Osteoblast (primary cell): ENCODE data around the gene GPAT2. TPM values are rescaled to one million over a fixed set of nuclear protein-coding genes. Genes with fewer than 3 reads are reported as not detected.
"Not testable (repeated sequence)": the region's sequence is repeated elsewhere in the genome, so short reads cannot be mapped to it uniquely, and the experiment has no call there.

Experiments
- DNase-seq: peaks from one replicate; pipeline ENCODE4 v3.0.0; 2011; ENCODE audit warnings: low spot score, mixed read lengths; ENCODE audit not compliant: insufficient read length; ENCODE audit errors: missing footprints
- H2AFZ ChIP-seq: 2 replicates; pipeline ENCODE4 v1.6.0; 2011; ENCODE audit warnings: mild to moderate bottlenecking, low read length
- H3K27ac ChIP-seq: 2 replicates; pipeline ENCODE4 v1.5.1; 2011; ENCODE audit warnings: mild to moderate bottlenecking, low read depth, low read length, moderate library complexity
- H3K27me3 ChIP-seq: 2 replicates; pipeline ENCODE4 v1.6.0; 2012; ENCODE audit warnings: mild to moderate bottlenecking, control low read depth, inconsistent platforms, low read length, moderate library complexity; ENCODE audit not compliant: insufficient read depth
- H3K36me3 ChIP-seq: 2 replicates; pipeline ENCODE4 v1.5.1; 2011; ENCODE audit warnings: mild to moderate bottlenecking, low read length, control low read depth, moderate library complexity; ENCODE audit not compliant: insufficient read depth
- H3K4me1 ChIP-seq: 2 replicates; pipeline ENCODE4 v1.5.1; 2011; ENCODE audit warnings: mild to moderate bottlenecking, low read length, control low read depth, moderate library complexity; ENCODE audit not compliant: insufficient read depth
- H3K4me2 ChIP-seq: 2 replicates; pipeline ENCODE4 v1.6.0; 2011; ENCODE audit warnings: mild to moderate bottlenecking, low read length; ENCODE audit not compliant: insufficient read depth
- H3K4me3 ChIP-seq: fragments of 200-600 bp; sonication (generic); 3 replicates; pipeline ENCODE4 v1.5.1; 2012; ENCODE audit warnings: mild to moderate bottlenecking, low read length, inconsistent platforms; ENCODE audit not compliant: insufficient read depth
- H3K79me2 ChIP-seq: 2 replicates; pipeline ENCODE4 v1.6.0; 2012; ENCODE audit warnings: mild to moderate bottlenecking, low read length, control low read depth, inconsistent platforms; ENCODE audit not compliant: insufficient read depth
- H3K9me3 ChIP-seq: 2 replicates; pipeline ENCODE4 v1.5.1; 2011; ENCODE audit warnings: low read depth, low read length, control low read depth
- H4K20me1 ChIP-seq: 2 replicates; pipeline ENCODE4 v1.6.0; 2012; ENCODE audit warnings: mild to moderate bottlenecking, low read length, control low read depth; ENCODE audit not compliant: insufficient read depth
- CTCF ChIP-seq: IDR thresholded peaks from 2 replicates; pipeline ENCODE4 v1.5.1; 2011; ENCODE audit warnings: mild to moderate bottlenecking, low read depth, low read length, moderate library complexity; ENCODE audit errors: extremely low read depth
- total RNA-seq: library from RNA; depleted of rRNA; stranded (reverse); fragments of >200 nt; gene quantifications from 2 replicates; pipeline ENCODE4 v1.2.3, GENCODE V29; 2012

The GPAT2 gene
- total RNA-seq, 1 donor: 2.2 TPM

- Histone ChIP-seq H3K27ac (no peak overlapping the region), H3K36me3 (no peaks in the 10 kb centered on the region), H3K4me1 (no peaks in the 10 kb centered on the region), H3K9me3 (peaks cover 2% of the 10 kb centered on the region), H4K20me1 (no peaks in the 10 kb centered on the region), H3K4me2 (no peak overlapping the region), H3K4me3 (no peak overlapping the region), H3K79me2 (no peaks in the 10 kb centered on the region), H3K27me3 (peaks cover 32% of the 10 kb centered on the region), H2AFZ (no peak overlapping the region)
- TF ChIP-seq CTCF: no peak
- DNase-seq: no peak
Measured at GRCh38 chr2:96073170-96073775, 38.6 kb upstream of the GPAT2 start.

DNA sequence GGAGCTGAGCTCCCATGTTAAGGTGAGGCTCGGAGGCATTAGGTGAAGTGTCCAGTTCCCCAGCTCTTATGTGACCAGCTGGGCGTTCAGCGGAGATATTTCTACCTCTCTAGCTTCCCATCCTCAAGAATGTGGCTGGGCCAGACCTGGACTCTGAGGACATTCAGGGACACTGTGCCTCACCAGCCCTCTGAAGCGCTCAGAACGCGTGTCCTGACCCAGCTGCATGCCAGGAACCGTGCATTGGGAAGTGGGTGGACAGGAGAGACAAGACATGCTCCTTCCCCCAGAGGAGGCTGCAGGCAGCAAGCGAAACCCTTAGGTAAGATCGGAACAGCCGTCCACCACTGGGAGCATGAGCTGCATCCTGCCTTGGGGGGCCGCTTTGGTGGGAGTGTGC, 38.0 kb upstream of the GPAT2 start:
- Histone ChIP-seq H4K20me1 (no peaks in the 10 kb centered on the region), H2AFZ (no peak overlapping the region), H3K4me2 (no peak overlapping the region), H3K79me2 (no peaks in the 10 kb centered on the region), H3K36me3 (no peaks in the 10 kb centered on the region), H3K4me3 (no peak overlapping the region), H3K9me3 (peaks cover 2% of the 10 kb centered on the region), H3K4me1 (no peaks in the 10 kb centered on the region), H3K27me3 (peaks cover 32% of the 10 kb centered on the region), H3K27ac (no peak overlapping the region)
- no peak for TF ChIP-seq CTCF
- no peak for DNase-seq

DNA sequence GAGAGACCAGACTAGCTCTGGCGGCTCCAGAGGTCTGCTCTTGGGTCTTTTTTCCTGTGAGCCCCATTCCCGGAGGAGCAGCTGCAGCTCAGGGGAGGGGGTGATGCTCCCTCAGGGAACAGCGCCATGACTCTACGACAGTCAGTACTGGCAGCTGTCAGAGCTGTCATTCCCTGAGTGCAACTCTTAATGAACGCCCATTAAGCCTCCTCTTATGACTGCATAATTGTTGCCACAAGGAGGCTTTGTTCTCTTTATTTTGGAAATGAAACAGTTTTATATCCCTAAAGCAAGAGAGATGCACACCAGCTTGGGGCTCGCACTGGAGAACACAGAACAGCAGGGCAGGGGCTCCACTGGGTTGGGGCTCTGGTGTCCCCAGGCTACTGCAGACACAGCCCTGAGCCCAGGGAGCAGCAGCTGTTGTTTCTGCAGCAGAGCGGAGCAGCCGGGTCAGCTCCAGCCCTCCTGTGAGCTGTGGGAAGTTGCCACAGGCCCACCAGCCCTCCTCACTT, 37.3 kb upstream of the GPAT2 start:
- H3K4me2 ChIP-seq, H3K36me3 ChIP-seq, H3K4me1 ChIP-seq, H4K20me1 ChIP-seq, H3K9me3 ChIP-seq, H3K79me2 ChIP-seq, H2AFZ ChIP-seq, DNase-seq, H3K27ac ChIP-seq, H3K4me3 ChIP-seq: not testable (repeated sequence)
- peaks cover 29% of the 10 kb centered on the region for H3K27me3 ChIP-seq

GRCh38 chr2:96071087-96071976, 36.6 kb upstream of the GPAT2 start:
- not testable (repeated sequence) for H3K27ac ChIP-seq, H4K20me1 ChIP-seq, DNase-seq, H2AFZ ChIP-seq, H3K79me2 ChIP-seq, H3K4me2 ChIP-seq, H3K36me3 ChIP-seq, H3K4me1 ChIP-seq, H3K4me3 ChIP-seq, H3K9me3 ChIP-seq
- H3K27me3 ChIP-seq: peaks cover 29% of the 10 kb centered on the region

GRCh38 chr2:96070351-96070750, 35.6 kb upstream of the GPAT2 start:
- H3K27ac ChIP-seq, H3K79me2 ChIP-seq, H2AFZ ChIP-seq, H3K4me1 ChIP-seq, H3K9me3 ChIP-seq, H3K4me3 ChIP-seq, H4K20me1 ChIP-seq, H3K4me2 ChIP-seq, H3K36me3 ChIP-seq, DNase-seq: not testable (repeated sequence)
- H3K27me3 ChIP-seq: peaks cover 22% of the 10 kb centered on the region

DNA sequence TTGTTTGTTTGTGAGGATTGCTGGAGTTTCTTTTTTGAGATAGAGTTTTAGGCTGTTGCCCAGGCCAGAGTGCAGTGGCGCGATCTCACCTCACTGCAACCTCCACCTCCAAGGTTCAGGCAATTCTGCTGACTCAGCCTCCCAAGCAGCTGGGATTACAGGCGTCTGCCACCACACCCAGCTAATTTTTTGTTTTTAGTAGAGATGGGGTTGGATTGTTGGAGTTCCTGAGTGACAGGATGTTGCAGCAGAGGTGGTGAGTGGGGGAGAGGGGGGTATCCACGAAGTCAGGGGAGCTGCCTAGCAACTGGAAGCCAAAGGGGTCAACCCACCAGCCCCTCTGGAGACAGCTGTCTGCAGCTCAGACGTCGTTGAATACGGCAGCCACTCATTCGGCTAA, 35.2 kb upstream of the GPAT2 start:
- H2AFZ ChIP-seq, H3K4me2 ChIP-seq, H3K4me3 ChIP-seq, H3K36me3 ChIP-seq, H4K20me1 ChIP-seq, DNase-seq, H3K9me3 ChIP-seq, H3K79me2 ChIP-seq, H3K4me1 ChIP-seq, H3K27ac ChIP-seq: not testable (repeated sequence)
- H3K27me3 ChIP-seq: peaks cover 19% of the 10 kb centered on the region

DNA sequence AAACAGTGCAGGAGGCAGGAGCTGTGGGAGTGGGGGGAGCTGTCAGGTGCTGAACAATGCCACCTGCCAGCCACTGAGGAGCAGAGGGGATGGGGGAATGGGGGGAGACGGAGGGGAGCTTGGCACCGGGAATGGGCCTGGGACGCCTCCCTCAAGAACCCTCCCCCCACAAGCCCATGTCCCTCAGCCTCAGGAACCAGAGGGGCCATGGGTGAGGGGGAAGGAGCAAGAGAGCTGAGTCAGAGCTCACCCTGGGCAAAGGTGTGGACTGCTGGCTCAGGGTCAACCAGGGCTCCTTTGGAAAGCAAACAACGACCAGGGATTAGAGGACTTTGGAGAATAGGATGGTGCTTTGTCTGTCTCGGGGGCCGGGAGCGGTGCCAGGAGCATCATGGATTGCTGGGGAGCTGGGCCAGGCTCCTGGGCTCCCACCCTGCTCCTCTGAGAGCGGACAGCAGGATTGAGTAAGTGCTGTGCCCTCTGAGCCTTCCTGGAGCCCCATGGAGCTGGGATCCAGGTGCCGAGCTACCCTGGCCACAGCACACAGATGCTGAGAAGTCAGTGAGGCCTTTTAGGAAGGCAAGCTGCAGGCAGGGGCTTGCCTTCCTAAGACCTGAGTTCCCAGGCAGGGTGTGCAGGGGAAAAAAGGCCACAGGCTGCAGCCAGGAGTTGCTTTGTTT, 33.3 kb upstream of the GPAT2 start:
- DNase-seq, H3K4me3 ChIP-seq, H3K27ac ChIP-seq, H2AFZ ChIP-seq, H3K79me2 ChIP-seq, H3K4me2 ChIP-seq, H3K36me3 ChIP-seq, H3K9me3 ChIP-seq, H3K4me1 ChIP-seq, H3K27me3 ChIP-seq, H4K20me1 ChIP-seq: not testable (repeated sequence)
